Dermis lymphatic vessel endothelial cell (primary cell): ENCODE data around the gene CD209. TPM values are rescaled to one million over a fixed set of nuclear protein-coding genes. Genes with fewer than 3 reads are reported as not detected.

ENCODE experiments used
- total RNA-seq: library from RNA; depleted of rRNA; stranded (reverse); fragments of >200 nt; gene quantifications from 2 replicates; pipeline ENCODE4 v1.2.1, GENCODE V29; 2014

CD209 gene, protein sequence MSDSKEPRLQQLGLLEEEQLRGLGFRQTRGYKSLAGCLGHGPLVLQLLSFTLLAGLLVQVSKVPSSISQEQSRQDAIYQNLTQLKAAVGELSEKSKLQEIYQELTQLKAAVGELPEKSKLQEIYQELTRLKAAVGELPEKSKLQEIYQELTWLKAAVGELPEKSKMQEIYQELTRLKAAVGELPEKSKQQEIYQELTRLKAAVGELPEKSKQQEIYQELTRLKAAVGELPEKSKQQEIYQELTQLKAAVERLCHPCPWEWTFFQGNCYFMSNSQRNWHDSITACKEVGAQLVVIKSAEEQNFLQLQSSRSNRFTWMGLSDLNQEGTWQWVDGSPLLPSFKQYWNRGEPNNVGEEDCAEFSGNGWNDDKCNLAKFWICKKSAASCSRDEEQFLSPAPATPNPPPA
- 0.11 and 0.26 TPM in 2 replicates for total RNA-seq

DNA sequence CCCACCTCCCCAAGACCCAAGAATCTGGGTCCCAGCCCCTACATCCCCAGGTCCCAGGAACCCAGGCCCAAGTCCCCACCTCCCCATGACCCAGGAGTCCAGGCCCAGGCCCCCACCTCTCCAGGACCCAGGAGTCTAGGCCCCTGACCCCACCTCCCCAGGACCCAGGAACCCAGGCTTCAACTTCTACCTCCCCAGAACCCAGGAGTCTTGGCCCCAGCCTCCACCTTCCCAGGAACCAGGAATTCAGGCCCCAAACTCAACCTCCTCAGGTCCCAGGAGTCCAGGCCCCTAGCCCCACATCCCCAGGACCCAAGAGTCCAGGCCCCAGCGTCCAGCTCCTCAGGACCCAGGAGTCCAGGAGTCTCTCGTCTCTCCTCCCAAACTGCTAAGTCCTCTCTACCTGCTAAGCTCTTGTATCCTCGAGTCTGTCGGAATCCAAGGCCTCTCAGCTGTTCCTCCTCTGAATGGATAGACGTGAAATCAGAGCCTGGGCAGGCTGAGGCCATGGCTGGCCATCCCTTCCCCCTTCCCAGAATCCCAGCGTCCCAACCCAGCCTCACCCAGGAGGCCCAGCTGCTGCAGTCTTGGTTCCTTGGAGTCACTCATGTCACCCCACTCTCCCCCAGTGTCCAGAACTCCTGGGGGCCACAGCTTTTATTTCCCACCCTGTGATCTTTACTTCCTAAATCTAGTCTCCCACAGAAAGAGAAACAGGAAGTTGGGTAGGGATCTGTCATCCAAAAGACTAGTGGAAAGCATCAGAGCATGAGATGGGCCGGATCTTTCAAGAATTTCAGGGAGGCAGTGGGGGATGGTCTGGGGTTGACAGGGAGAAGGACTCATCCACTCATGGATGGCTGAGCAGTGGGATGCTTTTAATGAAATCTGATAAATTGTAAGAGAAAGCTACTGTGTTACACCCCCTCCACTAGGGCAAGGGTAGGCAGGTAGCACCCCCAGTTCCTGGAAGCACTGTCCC is at the start of gene CD209:
CD209 (minus strand) TSS at position 632 of the 982 bp plus-strand sequence; CDS start at position 609, 23 bp downstream.

DNA sequence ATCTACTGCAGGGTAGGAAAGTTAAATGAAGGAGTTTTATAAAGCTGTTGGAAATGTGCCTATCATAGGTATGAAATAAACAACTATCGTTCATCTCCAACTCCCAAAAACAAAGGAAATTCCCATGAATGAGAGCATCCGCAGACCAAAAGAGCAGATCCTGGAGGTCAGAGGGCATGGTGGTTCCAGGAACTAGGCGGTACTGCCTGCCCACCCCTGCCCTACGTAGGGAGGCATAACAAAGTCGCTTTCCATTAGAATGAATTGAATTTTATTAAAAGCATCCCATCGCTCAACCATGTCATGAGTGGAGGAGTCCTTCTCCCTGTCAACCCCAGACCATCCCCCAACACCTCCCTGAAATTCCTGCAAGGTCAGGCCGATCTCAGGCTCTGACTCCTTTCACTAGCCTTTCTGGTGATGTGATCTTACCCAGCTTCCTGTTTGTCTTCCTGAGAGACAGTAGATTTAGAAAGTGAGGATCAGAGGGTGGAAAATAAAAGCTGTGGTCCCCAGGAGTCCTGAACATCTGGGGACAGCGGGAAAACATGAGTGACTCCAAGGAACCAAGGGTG is 15.5 kb upstream of the CD209 start, which contains the start of gene CLEC4M:
CLEC4M (plus strand) TSS at position 525 of the 575 bp plus-strand sequence; CDS start at position 549, 24 bp downstream.

DNA sequence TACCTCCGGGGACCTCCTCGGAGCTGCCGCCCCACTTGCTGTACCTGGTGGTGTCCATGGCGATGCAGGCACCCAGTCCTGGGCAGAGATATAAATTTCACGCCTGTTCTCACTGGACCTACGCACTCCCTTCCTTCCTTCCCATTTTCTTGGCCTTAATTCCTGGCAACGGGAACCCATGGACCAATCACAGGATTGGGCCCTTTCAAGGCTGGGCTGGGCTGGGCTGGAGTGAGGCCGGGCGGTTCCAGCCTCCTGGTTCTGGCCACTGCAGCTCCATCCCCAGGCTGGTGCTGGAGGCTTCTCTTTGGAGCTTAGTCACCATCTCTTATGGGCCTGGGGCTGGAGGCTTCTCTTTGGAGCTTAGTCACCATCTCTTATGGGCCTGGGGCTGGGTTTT is 15.3 kb downstream of the CD209 start, which contains the start of gene CLEC4G:
CLEC4G (minus strand) TSS at position 66 of the 400 bp plus-strand sequence; CDS start at position 58, 8 bp downstream.

DNA sequence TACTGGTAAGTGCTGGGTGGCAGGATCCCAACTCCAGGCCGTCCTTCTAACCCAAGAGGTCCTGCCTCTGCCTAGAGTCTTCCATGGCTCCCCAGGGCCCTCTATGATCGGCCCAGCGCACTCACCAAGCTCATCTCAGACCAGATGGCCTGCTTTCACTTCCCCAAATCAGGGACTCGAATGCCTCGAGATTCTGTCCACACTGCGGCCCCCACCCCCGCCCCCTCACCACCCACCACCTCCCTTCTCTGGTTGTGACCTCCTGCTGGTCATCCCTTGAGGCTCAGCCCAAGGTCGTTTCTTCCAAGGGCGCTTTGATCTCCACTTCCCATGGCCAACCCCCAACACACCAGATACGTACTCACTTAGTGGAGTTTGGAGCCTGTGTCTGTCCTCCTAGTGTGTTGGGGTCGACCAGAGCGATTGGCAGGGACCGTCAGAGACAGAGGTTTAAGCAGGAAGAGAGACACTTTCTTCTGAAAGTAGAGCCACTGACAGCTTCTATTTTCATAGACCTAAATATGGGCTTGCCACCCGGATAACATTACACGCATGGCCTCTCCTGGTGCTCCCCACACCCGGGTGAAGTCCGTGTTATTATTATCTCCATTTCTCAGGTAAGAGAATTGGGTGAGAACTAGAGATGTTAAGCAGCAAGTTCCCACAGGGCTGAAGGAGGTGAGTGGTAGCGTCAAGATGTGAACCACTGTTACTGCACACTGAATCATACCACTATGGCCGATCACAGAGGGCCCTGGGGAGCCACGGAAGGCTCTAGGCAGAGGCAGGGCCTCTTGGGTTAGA is 45.5 kb downstream of the CD209 start, which contains the start of gene FCER2:
FCER2 (minus strand) TSS at position 478 of the 804 bp plus-strand sequence. CDS start 2,371 bp downstream, outside the sequence.

Other genes with a start within 250 kb of the CD209 start
- gene ZNF358, start 231.4 kb downstream of the CD209 start, total RNA-seq = 10.9 and 11.2 TPM in 2 replicates
- 3.4 and 4.9 TPM in 2 replicates for gene MCOLN1, start 224.9 kb downstream of the CD209 start, total RNA-seq
- gene PNPLA6, start 211.8 kb downstream of the CD209 start, total RNA-seq = 56.2 and 65.2 TPM in 2 replicates
- gene CAMSAP3, start 151.7 kb downstream of the CD209 start, total RNA-seq = 0.11 TPM in 1 of 2 replicates, not detected in the other
- 19.0 and 22.6 TPM in 2 replicates for gene XAB2, start 118.0 kb downstream of the CD209 start, total RNA-seq
- 34.4 and 36.3 TPM in 2 replicates for gene PET100, start 117.7 kb downstream of the CD209 start, total RNA-seq
- gene PCP2, start 113.8 kb downstream of the CD209 start, total RNA-seq = not detected in 2 replicates
- gene STXBP2, start 110.4 kb downstream of the CD209 start, total RNA-seq = 19.8 and 28.3 TPM in 2 replicates
- gene RETN, start 78.5 kb downstream of the CD209 start, total RNA-seq = not detected in 2 replicates
- gene MCEMP1, start 70.4 kb downstream of the CD209 start, total RNA-seq = not detected in 2 replicates
- 111 and 133 TPM in 2 replicates for gene TRAPPC5, start 66.7 kb downstream of the CD209 start, total RNA-seq
- gene FCER2, start 45.4 kb downstream of the CD209 start, total RNA-seq = not detected in 2 replicates
- gene CLEC4G, start 15.4 kb downstream of the CD209 start, total RNA-seq = under 0.01 and 0.76 TPM in 2 replicates
- 146 and 160 TPM in 2 replicates for gene CLEC4M, start 15.7 kb upstream of the CD209 start, total RNA-seq
- gene EVI5L, start 82.7 kb upstream of the CD209 start, total RNA-seq = 6.8 and 7.3 TPM in 2 replicates
- gene PRR36, start 126.9 kb upstream of the CD209 start, total RNA-seq = not detected in 2 replicates
- 0.33 and 0.43 TPM in 2 replicates for gene LRRC8E, start 141.0 kb upstream of the CD209 start, total RNA-seq
- gene MAP2K7, start 156.3 kb upstream of the CD209 start, total RNA-seq = 9.6 and 11.0 TPM in 2 replicates
- gene TGFBR3L, start 167.3 kb upstream of the CD209 start, total RNA-seq = 0.22 TPM in 1 of 2 replicates, not detected in the other
- gene SNAPC2, start 172.8 kb upstream of the CD209 start, total RNA-seq = 4.1 and 5.5 TPM in 2 replicates
- gene CTXN1, start 178.6 kb upstream of the CD209 start, total RNA-seq = 0.33 and 0.77 TPM in 2 replicates
- 20.6 and 35.1 TPM in 2 replicates for gene TIMM44, start 196.1 kb upstream of the CD209 start, total RNA-seq